OCI-LY1 (cell line): ENCODE results near the gene ATP6V0A1.

ENCODE experiments used
- CTCF ChIP-seq: fragments of 200-600 bp; sonication (generic), shearing (Covaris generic); IDR thresholded peaks from 2 replicates; pipeline ENCODE4 v1.5.1; 2017; ENCODE audit warnings: mild to moderate bottlenecking, antibody characterized with exemption, low read length, moderate library complexity, mixed read lengths
- EZH2 ChIP-seq: fragments of 200-600 bp; sonication (generic), shearing (Covaris generic); IDR thresholded peaks from 2 replicates; pipeline ENCODE4 v1.8.0; 2017; ENCODE audit warnings: borderline replicate concordance, mixed run types, mild to moderate bottlenecking, antibody characterized with exemption, low read length, moderate library complexity, mixed read lengths

- TF ChIP-seq CTCF (no peak), EZH2 (no peak)
These were observed 106.3 kb downstream of the ATP6V0A1 start for GRCh38 chr17:42564815-42565522.
